LNCAP (cell line): ENCODE data around the gene IQUB.

Source experiments
- TF ChIP-seq, protein P1 (sequence below): fragments of 450-650 bp; IDR thresholded peaks from 2 replicates; pipeline ENCODE4 v1.5.1; 2017; ENCODE audit warnings: mild to moderate bottlenecking

Gene IQUB

DNA sequence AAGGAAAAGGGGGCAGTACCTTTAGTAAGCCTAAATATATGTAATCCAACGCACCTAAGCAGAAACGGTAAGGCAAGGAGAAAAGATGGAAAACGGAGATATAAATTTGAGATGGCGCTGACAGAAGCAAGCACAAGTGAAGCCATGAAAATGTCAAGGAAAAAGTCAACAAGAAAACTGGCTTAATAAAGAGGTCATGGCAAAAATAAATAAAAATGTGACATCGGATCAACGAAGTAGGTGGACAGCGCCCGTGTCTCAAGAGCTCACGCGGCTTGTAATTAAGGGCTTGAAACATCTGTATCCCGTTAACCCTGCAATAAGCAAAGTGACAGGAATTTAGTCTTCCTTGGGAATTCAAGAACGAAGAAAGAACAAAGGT, 22.6 kb upstream of the IQUB start:
- TF ChIP-seq, protein P1, sequence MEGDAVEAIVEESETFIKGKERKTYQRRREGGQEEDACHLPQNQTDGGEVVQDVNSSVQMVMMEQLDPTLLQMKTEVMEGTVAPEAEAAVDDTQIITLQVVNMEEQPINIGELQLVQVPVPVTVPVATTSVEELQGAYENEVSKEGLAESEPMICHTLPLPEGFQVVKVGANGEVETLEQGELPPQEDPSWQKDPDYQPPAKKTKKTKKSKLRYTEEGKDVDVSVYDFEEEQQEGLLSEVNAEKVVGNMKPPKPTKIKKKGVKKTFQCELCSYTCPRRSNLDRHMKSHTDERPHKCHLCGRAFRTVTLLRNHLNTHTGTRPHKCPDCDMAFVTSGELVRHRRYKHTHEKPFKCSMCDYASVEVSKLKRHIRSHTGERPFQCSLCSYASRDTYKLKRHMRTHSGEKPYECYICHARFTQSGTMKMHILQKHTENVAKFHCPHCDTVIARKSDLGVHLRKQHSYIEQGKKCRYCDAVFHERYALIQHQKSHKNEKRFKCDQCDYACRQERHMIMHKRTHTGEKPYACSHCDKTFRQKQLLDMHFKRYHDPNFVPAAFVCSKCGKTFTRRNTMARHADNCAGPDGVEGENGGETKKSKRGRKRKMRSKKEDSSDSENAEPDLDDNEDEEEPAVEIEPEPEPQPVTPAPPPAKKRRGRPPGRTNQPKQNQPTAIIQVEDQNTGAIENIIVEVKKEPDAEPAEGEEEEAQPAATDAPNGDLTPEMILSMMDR: no peak

DNA sequence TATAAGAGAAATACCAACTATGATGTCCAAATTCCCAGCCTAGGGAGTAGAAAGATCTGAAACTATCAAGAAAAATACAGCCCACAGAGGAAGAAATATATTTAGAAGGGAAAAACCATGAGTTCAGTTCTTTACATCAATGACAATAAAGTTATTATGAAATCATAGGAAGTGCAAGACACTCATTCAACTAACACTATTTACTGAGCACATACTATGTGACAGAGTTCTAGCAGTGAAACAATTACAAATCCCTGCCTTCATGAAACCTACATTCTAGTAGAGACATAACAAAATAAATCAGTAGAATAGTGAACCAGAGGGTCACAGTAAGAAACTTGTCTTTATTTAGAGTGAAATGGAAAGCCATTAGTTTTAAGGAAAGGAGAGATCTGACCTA, 21.1 kb upstream of the IQUB start:
- TF ChIP-seq, protein P1: no peak

DNA sequence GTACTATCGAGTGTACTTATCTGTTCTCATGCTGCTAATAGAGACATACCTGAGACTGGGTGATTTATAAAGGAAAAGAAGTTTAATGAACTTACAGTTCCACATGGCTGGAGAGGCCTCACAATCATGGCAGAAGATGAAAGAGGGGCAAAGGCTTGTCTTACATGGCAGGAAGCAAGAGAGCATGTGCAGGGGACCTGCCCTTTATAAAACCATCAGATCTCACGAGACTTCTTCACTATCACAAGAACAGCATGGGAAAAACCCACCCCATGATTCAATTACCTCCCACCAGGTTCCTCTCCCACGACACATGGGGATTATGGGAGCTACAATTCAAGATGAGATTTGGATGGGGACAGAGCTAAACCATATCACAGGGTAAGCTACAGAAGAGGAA, 18.8 kb upstream of the IQUB start:
- TF ChIP-seq, protein P1: no peak

DNA sequence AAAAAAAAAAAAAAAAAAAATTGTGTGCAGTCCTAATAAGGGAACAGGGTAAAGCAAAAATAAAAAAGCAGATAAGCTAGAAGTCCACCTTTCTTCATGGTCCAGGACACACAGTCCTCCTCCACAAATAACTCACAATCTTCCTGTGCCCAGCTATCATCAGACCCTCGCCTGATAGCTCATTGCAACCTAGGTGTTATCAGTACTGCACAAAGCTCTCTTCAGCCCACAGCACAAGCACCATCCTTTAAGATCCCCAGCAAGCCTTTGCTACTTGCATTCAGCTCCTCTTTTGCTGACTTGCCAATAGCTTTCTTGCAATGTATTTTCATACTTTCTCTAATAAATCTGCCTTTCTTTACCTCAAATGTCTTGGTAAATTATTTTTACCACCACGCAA, 18.2 kb upstream of the IQUB start:
- TF ChIP-seq, protein P1: no peak

DNA sequence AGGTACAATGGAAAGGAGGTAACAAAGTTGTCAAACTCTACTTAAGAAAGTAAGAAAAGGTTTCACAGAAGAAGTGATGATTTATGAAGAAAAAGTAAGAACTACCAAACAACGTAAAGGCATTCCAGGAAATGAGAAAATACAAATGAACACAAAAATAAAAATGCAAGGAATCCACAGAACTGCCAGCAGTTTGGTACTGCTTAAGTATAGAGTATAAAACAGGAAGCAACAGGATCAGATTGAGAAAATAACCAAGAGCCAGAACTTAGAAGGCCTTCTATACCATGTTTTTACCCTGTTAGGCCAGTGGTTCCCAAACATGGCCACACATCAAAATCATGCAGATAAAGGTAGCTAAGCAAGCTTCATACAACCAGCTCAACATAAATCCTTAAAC, 14.0 kb upstream of the IQUB start:
- TF ChIP-seq, protein P1: no peak

DNA sequence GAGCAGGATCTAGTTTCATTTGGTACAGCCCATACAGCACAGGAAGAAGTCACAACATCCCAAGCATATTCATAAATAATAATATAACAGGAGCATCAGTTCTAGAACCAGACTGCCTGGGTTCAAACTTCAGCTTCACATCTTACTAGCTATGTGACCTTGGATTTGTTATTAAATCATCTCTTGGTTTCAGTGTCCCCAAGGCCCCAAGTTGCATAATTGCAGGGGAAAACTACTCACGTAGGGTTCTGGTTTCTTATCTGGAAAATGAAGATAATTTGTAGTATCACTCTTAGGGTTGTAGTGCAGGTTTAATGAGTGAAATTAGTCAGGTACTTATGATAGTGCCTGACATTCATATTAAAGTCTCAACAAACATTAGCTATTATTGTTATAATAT, 5.5 kb upstream of the IQUB start:
- TF ChIP-seq, protein P1: no peak

DNA sequence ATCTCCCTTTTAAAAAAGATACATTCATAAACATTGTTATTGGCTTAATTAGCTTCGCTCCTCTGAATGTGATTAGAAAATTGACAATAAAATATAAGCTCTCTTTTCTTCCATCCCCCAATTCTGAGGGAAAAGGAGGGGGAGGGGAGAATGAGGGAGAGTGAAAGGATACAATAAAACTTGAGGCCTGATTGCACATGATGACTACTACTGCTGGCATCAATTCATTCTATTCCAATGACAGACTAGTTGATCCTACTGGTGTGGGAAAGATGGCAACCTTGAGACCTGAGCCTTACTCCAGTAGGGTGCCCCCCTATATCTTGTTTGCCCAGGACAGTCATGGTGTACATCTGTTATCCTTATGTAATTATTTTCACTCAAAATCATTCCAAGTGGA, 4.5 kb upstream of the IQUB start:
- TF ChIP-seq, protein P1: no peak

DNA sequence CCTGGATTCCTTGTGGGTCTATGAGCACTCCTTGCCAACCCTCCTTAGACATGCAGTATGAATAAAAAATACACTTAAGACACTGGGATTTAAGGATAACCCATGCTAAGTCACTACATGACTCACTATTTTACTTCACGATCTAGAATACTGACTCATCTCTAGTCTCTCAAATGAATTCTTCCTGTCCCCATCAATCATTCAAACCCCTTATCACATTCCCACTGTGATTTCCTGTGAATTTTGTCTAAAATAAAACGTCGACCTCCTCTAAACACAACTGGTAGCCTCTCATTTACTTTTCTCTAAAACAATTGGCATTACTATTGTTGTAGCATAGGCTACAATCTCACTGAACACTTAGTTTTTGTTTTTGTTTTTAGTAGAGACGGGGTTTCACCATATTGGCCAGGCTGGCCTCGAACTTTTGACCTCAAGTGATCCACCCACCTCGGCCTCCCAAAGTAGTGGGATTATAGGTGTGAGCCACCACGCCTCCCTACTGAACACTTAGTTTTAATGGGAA, 3.9 kb upstream of the IQUB start:
- TF ChIP-seq, protein P1: no peak
